SK-N-SH treated with all-trans-retinoic acid at 6 μM for 48 hours (cell line): Measurements from ENCODE around the gene FRMD4A.

Source experiments
- ATAC-seq: fragments of 200-7000 bp; cut with Tn5 transposase; 3 replicates; pipeline ENCODE4 v1.9.1; 2020; ENCODE audit warnings: mild to moderate bottlenecking, moderate library complexity
- ARNTL ChIP-seq: fragments of 450-650 bp; formaldehyde crosslinking; IDR thresholded peaks from 2 replicates; pipeline ENCODE4 v1.5.0; 2020; ENCODE audit warnings: low read depth, mild to moderate bottlenecking, moderate library complexity, borderline replicate concordance
- CREB5 ChIP-seq: fragments of 250-450 bp; sonication (Bioruptor Pico); IDR thresholded peaks from 2 replicates; pipeline ENCODE4 v1.5.1; 2020; ENCODE audit warnings: low read depth, mild to moderate bottlenecking, moderate library complexity
- CSDC2 ChIP-seq: fragments of 250-450 bp; sonication (Bioruptor Pico); IDR thresholded peaks from 2 replicates; pipeline ENCODE4 v1.5.0; 2020; ENCODE audit warnings: mild to moderate bottlenecking, moderate library complexity
- ESRRG ChIP-seq: fragments of 250-450 bp; sonication (Bioruptor Pico); IDR thresholded peaks from 2 replicates; pipeline ENCODE4 v1.6.1; 2021; ENCODE audit warnings: mild to moderate bottlenecking
- GLIS3 ChIP-seq: fragments of 250-450 bp; sonication (Bioruptor Pico); IDR thresholded peaks from 2 replicates; pipeline ENCODE4 v1.5.0; 2020; ENCODE audit warnings: mild to moderate bottlenecking, moderate library complexity
- ISL1 ChIP-seq: fragments of 250-450 bp; sonication (Bioruptor Pico); IDR thresholded peaks from 2 replicates; pipeline ENCODE4 v2.1.2; 2022; ENCODE audit warnings: mild to moderate bottlenecking, moderate library complexity
- OSR1 ChIP-seq: fragments of 250-450 bp; sonication (Bioruptor Pico); IDR thresholded peaks from 2 replicates; pipeline ENCODE4 v1.8.0; 2022; ENCODE audit warnings: moderate library complexity, mild to moderate bottlenecking, inconsistent platforms
- PATZ1 ChIP-seq: fragments of 250-450 bp; sonication (Bioruptor Pico); IDR thresholded peaks from 2 replicates; pipeline ENCODE4 v1.8.0; 2020; ENCODE audit warnings: mild to moderate bottlenecking, moderate library complexity, borderline replicate concordance
- PPARA ChIP-seq: fragments of 250-450 bp; sonication (Bioruptor Pico); IDR thresholded peaks from 2 replicates; pipeline ENCODE4 v1.5.0; 2020; ENCODE audit warnings: mild to moderate bottlenecking, borderline replicate concordance
- RARB ChIP-seq: fragments of 250-450 bp; sonication (Bioruptor Pico); IDR thresholded peaks from 2 replicates; pipeline ENCODE4 v1.8.0; 2021; ENCODE audit warnings: mild to moderate bottlenecking, moderate library complexity
- SNAI2 ChIP-seq: fragments of 250-450 bp; sonication (Bioruptor Pico); IDR thresholded peaks from 2 replicates; pipeline ENCODE4 v1.5.0; 2020; ENCODE audit warnings: mild to moderate bottlenecking, moderate library complexity
- TCF4 ChIP-seq: fragments of 250-450 bp; sonication (Bioruptor Pico); IDR thresholded peaks from 2 replicates; pipeline ENCODE4 v1.8.0; 2021; ENCODE audit warnings: mild to moderate bottlenecking, moderate library complexity, borderline replicate concordance
- ZC3H10 ChIP-seq: fragments of 250-450 bp; sonication (Bioruptor Pico); IDR thresholded peaks from 2 replicates; pipeline ENCODE4 v1.5.1; 2021; ENCODE audit warnings: mild to moderate bottlenecking, moderate library complexity
- ZFP3 ChIP-seq: fragments of 250-450 bp; sonication (Bioruptor Pico); IDR thresholded peaks from 2 replicates; pipeline ENCODE4 v1.5.0; 2020; ENCODE audit warnings: mild to moderate bottlenecking, moderate library complexity
- ZFP30 ChIP-seq: fragments of 450-650 bp; formaldehyde crosslinking; IDR thresholded peaks from 2 replicates; pipeline ENCODE4 v1.5.0; 2022; ENCODE audit warnings: mild to moderate bottlenecking, moderate library complexity
- ZNF565 ChIP-seq: fragments of 450-650 bp; formaldehyde crosslinking; conservative IDR thresholded peaks from 2 replicates; pipeline ENCODE4 v1.5.0; 2020; ENCODE audit warnings: low read depth, mild to moderate bottlenecking, moderate library complexity
- ZNF70 ChIP-seq: fragments of 450-650 bp; formaldehyde crosslinking; IDR thresholded peaks from 2 replicates; pipeline ENCODE4 v1.5.0; 2020; ENCODE audit warnings: mild to moderate bottlenecking, moderate library complexity
- ZNF8 ChIP-seq: fragments of 450-650 bp; formaldehyde crosslinking; IDR thresholded peaks from 2 replicates; pipeline ENCODE4 v1.5.0; 2020; ENCODE audit warnings: mild to moderate bottlenecking, moderate library complexity
- TF ChIP-seq, protein P1 (sequence below): fragments of 250-450 bp; sonication (Bioruptor Pico); IDR thresholded peaks from 2 replicates; pipeline ENCODE4 v1.5.0; 2020; ENCODE audit warnings: mild to moderate bottlenecking, moderate library complexity
- TF ChIP-seq, protein P2 (sequence below): fragments of 250-450 bp; sonication (Bioruptor Pico); IDR thresholded peaks from 2 replicates; pipeline ENCODE4 v1.5.1; 2021; ENCODE audit warnings: mild to moderate bottlenecking, moderate library complexity

The FRMD4A gene

GRCh38 chr10:14350006-14350405, 19.3 kb upstream of the FRMD4A start:
- ATAC-seq, result no peak
- TF ChIP-seq SNAI2 (CRISPR knock-in tag) (no peak), ZC3H10 (CRISPR knock-in tag) (no peak), CREB5 (CRISPR knock-in tag) (no peak), RARB (CRISPR knock-in tag) (no peak), OSR1 (CRISPR knock-in tag) (no peak), PPARA (CRISPR knock-in tag) (no peak), ZNF8 (CRISPR knock-in tag) (no peak), ZFP3 (CRISPR knock-in tag) (no peak), ARNTL (no peak), TCF4 (no peak), ESRRG (no peak), ZNF70 (CRISPR knock-in tag) (no peak), PATZ1 (CRISPR knock-in tag) (no peak), ISL1 (CRISPR knock-in tag) (no peak), ZFP30 (CRISPR knock-in tag) (no peak)
- TF ChIP-seq, protein P1, sequence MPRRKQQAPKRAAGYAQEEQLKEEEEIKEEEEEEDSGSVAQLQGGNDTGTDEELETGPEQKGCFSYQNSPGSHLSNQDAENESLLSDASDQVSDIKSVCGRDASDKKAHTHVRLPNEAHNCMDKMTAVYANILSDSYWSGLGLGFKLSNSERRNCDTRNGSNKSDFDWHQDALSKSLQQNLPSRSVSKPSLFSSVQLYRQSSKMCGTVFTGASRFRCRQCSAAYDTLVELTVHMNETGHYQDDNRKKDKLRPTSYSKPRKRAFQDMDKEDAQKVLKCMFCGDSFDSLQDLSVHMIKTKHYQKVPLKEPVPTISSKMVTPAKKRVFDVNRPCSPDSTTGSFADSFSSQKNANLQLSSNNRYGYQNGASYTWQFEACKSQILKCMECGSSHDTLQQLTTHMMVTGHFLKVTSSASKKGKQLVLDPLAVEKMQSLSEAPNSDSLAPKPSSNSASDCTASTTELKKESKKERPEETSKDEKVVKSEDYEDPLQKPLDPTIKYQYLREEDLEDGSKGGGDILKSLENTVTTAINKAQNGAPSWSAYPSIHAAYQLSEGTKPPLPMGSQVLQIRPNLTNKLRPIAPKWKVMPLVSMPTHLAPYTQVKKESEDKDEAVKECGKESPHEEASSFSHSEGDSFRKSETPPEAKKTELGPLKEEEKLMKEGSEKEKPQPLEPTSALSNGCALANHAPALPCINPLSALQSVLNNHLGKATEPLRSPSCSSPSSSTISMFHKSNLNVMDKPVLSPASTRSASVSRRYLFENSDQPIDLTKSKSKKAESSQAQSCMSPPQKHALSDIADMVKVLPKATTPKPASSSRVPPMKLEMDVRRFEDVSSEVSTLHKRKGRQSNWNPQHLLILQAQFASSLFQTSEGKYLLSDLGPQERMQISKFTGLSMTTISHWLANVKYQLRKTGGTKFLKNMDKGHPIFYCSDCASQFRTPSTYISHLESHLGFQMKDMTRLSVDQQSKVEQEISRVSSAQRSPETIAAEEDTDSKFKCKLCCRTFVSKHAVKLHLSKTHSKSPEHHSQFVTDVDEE (CRISPR knock-in tag), result no peak
- TF ChIP-seq, protein P2, sequence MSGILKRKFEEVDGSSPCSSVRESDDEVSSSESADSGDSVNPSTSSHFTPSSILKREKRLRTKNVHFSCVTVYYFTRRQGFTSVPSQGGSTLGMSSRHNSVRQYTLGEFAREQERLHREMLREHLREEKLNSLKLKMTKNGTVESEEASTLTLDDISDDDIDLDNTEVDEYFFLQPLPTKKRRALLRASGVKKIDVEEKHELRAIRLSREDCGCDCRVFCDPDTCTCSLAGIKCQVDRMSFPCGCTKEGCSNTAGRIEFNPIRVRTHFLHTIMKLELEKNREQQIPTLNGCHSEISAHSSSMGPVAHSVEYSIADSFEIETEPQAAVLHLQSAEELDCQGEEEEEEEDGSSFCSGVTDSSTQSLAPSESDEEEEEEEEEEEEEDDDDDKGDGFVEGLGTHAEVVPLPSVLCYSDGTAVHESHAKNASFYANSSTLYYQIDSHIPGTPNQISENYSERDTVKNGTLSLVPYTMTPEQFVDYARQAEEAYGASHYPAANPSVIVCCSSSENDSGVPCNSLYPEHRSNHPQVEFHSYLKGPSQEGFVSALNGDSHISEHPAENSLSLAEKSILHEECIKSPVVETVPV (CRISPR knock-in tag), result no peak

DNA sequence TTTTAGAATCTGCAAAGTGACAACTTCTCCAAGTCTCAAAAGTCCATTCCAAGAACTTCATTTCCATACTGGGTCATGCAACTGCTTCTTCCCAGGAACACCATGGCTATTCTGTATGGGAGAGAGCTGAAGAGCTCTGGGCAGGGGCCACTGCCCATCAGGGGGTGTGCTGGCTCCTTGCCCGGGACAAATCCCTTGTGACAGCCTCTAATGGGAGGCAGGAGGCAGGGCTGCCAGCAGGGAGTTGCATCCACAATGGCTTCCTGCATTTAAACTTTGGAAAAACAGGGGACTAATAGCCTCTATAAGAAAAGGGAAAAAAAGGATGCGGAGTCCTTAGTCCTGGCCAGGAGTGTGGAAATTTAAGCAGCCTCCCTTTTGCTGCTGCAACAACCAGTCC, 18.4 kb upstream of the FRMD4A start:
- TF ChIP-seq CREB5 (CRISPR knock-in tag) (no peak), GLIS3 (CRISPR knock-in tag) (no peak), PATZ1 (CRISPR knock-in tag) (no peak), ZNF565 (CRISPR knock-in tag) (no peak), ISL1 (CRISPR knock-in tag) (no peak), CSDC2 (CRISPR knock-in tag) (no peak), SNAI2 (CRISPR knock-in tag) (no peak), ZC3H10 (CRISPR knock-in tag) (no peak), OSR1 (CRISPR knock-in tag) (no peak), TCF4 (no peak)
- ATAC-seq, result no peak

DNA sequence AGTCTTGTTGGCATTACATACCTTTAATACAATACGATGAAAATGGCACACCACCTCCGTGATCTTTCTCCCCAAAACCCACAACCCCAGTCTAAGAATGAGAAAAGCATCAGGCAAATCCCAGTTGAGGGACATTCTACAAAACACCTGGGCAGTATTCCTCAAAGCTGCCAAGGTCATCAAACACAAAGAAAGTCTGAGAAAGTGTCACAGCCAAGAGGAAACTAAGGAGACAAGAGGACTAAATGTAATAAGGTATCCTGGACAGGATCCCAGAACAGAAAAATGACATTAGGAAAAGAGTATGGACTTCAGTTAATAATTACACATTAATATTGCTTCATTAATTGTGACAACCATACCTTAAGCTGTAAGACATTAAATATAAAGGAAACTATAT, 14.5 kb upstream of the FRMD4A start:
- ATAC-seq, result no peak
- no peak for TF ChIP-seq ISL1 (CRISPR knock-in tag)
- TF ChIP-seq TCF4, result no peak
- no peak for TF ChIP-seq ZFP3 (CRISPR knock-in tag)
- no peak for TF ChIP-seq ESRRG
- TF ChIP-seq OSR1 (CRISPR knock-in tag), result no peak
- TF ChIP-seq GLIS3 (CRISPR knock-in tag), result no peak
- no peak for TF ChIP-seq ZC3H10 (CRISPR knock-in tag)
- no peak for TF ChIP-seq ARNTL
- TF ChIP-seq, protein P1 (CRISPR knock-in tag), result no peak
- no peak for TF ChIP-seq PATZ1 (CRISPR knock-in tag)
